NOMO-1 treated with dmso at 0.1 percent for 144 hours (cell line): ENCODE results near the gene ATP13A1.
"Not testable (repeated sequence)": the region's sequence is repeated elsewhere in the genome, so short reads cannot be mapped to it uniquely, and the experiment has no call there.

Source experiments
- DNase-seq: peaks from one replicate; lab custom pipeline; 2025; ENCODE audit not compliant: unreplicated experiment; lab: John Stamatoyannopoulos, UW

Gene ATP13A1

DNA sequence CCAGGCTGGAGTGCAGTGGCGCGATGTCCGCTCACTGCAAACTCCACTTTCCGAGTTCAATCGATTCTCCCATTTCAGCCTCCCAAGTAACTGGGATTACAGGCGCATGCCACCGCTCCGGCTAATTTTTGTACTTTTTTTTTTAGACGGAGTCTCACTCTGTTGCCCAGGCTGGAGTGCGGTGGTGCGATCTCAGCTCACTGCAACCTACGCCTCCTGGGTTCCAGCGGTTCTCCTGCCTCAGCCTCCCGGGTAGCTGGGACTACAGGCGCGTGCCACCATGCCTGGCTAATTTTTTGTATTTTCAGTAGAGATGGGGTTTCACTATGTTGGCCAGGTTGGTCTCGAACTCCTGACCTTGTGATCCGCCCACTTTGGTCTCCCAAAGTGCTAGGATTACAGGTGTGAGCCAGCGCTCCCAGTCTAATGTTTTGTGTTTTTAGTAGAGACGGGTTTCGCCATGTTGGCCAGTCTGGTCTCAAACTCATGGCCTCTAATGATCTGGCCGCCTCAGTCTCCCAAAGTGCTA, 2.0 kb upstream of the ATP13A1 start:
- not testable (repeated sequence) for DNase-seq

DNA sequence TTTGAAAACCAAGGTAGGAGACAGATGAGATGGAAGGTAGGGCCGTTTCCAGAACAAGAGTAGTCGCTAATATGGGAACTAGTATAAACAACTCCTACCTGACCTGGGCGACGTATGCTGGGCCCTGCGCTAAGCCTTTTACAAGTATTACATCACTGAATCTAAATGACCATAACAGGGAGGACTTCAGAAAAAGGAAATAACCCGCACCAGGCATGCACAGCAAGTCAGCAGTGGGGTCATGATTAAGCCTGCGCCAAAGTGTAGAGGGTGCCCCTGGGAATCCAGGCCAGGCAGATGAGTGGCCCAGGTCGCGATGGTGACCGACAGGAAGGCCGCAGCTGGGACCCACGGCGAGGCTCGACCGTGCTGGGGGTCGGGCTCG, 613 bp downstream of the ATP13A1 start:
- peak; percentile 23 for DNase-seq

DNA sequence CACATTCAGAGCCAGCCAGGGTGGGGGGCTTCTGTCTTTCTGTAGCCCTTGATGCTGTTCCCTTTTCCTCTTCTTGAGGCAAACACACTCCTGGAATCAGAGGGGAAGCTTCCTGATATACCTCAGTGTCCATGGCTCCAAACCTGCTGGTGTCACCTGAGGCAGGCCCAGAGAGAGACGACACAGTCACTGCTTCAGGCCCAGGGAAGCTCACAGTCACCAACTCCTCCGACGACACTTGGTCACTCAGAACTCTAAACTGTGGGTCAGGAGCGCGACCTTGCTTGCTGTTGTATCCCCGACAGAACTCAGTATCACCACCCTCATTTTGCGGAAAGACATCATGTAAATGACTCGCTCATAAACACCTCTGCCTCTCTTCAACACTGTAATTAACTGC, 1.1 kb downstream of the ATP13A1 start:
- no peak for DNase-seq

DNA sequence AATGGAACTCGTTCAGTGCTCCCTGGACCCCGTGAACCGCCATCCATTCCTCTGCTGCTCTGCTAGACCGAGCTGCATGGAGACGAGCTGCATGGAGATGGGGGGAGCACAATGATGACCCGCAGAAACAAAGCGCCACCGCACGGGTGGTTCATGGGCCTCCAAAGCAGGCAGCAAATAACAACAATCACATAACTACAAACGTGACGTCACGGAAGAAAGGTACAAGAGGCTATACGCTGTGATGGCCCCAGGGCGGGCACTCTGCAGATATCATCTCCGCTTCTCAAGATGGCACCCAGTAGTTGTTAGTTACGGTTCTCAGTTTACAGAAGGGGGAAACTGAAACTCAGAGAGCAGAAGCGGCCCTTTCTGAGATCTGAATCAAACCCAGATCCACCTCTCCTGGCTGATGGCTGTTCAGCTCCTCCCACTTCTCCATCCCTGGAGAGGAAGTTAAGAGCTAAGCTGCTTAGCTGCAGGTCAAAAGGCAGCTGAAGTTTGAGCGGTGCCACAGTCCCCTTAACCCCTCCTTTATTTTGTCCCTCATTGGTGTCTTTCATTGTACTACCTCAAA, 1.7 kb downstream of the ATP13A1 start:
- DNase-seq, result peak; percentile 88

DNA sequence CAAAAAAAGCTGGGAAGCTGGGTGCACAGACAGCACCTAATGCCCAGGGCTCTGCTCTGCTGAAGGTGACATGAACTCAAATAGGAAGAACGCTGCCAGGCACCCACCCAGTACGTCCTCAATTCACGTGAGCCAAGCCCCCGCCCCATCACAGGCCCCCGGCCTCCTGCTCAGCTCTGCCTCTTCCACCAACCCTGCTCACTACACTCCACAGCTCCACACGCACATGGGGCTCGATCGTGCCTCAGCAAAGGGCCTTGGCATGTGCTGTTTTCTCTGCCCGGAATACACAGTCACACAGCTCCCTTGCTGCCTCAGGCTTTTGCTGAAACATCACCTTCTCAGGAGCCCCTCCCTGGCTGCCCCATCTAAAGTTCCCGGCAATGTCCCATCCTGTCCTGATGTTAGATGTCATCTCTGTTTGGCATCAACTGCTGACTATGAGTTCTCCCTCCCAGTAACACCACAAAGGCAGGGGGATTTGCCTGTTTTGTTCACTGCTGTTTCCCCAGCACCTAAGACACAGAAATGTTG, 2.3 kb downstream of the ATP13A1 start:
- DNase-seq, result no peak

DNA sequence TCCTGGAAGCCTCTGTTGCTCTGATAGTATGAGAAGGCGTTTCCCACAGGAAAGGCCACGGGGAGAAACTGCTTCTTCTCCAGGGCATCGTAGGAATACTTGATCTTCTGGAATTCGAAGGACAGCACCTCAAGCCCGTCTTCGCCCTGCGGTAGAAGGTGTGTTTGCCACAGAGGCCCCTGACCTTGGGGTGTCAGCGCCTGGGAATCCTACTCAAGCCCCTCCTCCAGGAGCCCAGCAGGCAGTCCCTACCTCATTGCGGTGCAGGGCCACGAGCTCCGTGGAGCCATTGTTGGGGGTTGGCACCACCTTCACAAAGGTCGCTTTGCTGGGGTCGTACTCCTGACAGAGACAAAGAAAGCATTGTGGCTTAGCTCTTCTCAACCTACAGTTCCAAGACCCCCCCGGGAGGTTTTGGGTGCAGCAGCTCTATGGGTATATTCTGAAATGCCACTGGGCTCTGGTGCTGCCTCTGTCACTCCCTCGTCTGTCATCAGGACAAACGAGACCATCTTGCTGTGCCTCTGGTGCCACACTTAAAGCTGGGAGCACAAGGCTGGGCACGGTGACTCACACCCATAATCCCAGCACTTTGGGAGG, 3.7 kb downstream of the ATP13A1 start:
- DNase-seq, result no peak

DNA sequence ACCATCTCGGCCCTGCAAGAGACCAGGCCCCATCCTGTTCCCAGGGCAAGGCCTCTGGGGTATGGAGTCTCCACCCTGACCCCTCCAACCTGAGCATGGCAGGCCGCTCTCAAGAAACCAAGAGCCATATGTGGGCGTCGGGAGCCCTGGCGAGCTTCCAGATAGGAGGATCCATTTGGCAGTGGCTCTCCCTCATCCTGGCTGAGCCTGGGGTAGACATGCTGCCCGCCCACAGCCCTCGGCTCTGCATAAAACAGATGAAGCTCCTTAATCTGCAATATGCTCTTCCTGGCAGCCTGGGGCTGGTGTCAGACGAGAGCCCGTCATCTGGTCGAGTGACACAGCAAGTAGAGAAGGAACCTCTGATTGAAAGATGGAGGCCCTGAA, 6.1 kb downstream of the ATP13A1 start:
- DNase-seq, result no peak

DNA sequence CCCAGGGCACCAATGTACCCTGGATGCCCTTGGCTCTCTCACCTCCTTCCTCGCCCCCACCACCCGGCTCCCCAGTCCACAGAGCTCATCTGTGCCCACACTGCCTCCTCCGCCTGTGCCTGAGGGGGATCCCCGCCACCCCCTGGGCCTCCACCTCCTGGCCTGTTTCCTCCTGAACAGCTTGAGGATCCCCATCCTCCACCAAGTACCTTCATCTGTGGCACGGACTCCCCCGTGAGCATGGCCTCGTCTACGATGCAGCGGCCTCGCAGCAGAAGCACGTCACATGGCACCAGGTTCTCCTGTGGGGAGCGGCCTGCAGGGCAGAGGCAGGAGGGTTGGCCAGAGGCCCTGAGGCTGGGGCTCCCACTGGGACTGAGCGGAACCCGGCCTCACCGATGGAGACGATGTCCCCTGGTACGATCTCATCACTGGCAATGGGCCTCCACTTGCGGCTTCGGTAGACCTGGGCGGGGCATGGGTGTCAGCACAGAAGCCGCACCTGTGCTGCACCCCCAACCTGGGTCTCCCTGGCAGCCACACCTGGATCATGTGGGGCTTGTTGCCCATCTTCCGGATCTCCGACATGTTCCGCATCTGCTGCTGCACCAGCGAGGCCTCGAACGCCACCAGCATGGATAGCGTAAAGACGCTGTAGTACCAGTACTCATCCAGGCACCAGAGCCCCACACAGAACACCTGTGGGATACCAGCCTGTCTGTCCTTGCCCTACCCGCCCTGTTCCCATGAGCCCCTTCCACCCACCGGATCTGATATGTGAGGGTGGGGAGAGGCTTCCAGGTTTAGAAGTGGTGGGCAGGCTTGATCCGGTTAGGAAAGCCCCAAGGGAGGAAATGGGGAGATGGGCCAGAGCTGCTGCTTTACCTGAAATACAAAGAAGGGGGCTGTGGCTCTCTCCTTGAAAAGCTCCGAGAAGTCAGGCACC, 6.8 kb downstream of the ATP13A1 start:
- DNase-seq, result no peak

DNA sequence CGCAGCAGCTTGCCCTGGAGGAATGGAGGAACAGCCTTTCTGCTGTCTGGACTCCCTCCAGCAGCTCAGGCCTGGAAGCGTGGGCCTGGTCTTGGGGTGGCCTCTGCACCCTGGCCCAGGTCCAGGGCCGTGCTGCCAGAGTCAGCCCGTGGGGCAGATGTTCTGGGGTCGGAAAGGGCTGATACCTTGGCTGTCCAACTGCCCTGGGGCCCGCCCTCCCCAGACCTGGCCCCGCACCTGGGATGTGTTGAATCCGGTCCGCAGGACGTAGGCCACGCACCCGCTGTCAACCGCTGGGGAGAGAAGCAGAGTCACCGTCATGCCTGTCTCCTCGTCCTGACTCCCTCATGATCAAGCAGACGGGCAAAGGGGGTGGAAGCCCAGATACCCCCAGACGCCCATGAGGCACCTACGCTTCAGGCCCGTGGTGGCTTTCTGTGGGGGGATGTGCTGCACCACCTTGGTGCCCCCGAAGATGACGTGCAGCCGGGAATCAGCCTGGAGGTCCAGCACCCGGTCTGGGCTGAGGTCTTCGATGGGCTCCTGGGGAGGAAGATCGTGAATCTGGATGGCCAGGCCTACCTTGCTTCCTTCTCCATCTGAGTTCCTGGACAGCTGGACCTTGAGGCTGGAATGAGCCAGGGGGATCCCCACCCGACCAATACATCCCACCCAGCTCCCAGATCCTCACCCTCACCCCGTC, 7.7 kb downstream of the ATP13A1 start:
- DNase-seq, result no peak

DNA sequence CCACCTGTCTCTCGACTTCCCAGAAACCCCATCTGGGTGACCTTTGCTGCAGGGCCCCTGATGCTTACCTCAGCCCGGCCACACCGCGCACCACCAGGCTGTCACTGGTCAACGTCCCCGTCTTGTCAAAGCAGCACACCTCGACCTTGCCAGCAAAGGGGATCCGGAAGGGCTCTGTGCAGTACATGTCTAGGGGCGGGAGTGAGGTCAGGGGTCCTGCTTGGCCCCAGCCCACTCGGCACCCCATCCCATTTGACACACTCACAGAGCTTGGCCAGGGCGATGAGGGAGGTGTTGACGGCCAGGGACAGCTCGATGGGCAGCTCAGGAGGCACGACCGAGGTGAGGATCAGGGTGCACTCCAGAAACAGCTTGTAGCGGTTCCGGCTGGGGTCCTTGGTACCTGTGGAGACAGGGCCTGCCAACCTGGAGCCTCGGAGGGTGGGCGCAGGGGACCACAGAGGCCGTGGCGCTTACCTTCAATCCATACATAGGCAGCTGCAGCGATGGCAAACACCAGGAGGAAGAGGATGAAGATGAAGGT, 8.4 kb downstream of the ATP13A1 start:
- DNase-seq, result no peak

DNA sequence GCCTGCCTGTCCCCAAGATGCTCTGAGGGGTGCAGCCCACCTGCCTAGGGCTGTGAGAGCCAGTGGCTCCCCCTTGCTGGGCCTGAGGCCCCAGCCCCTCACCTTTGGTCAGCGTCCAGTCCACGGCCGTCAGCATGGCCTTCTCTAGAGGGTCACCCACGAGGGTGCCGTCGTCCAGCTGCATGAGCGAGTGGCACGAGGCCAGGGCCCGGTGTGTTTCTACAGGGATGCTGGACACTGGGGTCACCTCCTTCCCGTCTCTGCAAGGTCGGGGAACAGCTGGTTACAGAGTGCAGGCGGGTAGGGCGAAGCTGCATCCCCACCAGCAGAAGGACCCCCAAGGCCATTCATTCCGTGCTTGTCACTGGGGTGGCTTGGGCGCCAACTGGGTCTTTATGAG, 9.0 kb downstream of the ATP13A1 start:
- no peak for DNase-seq

DNA sequence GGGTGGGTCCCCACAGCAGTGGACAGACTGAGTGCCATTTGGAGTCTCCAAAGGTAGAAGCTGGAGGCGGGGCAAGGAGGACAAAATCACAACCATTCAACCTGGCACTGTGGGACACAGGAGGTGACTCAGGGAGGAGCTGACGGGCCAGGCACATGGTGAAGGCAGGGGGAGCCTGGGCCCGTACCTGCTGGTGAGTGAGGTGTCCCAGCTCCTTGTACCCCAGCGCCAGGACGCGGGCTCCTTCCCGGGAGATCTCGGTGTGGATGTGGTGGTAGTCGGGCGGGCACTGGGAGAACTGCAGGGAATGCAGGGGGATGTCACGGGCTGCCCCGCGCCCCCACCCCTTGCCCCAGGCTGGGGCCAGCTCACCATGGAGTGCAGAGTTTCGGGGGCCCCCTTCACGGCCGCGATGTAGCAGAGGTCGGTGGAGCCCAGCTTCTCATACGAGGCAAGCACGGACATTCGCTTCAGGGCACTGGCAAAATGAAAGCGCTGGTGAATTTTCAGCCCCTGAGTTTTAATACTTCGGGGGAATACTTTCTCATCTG, 9.8 kb downstream of the ATP13A1 start:
- no peak for DNase-seq

DNA sequence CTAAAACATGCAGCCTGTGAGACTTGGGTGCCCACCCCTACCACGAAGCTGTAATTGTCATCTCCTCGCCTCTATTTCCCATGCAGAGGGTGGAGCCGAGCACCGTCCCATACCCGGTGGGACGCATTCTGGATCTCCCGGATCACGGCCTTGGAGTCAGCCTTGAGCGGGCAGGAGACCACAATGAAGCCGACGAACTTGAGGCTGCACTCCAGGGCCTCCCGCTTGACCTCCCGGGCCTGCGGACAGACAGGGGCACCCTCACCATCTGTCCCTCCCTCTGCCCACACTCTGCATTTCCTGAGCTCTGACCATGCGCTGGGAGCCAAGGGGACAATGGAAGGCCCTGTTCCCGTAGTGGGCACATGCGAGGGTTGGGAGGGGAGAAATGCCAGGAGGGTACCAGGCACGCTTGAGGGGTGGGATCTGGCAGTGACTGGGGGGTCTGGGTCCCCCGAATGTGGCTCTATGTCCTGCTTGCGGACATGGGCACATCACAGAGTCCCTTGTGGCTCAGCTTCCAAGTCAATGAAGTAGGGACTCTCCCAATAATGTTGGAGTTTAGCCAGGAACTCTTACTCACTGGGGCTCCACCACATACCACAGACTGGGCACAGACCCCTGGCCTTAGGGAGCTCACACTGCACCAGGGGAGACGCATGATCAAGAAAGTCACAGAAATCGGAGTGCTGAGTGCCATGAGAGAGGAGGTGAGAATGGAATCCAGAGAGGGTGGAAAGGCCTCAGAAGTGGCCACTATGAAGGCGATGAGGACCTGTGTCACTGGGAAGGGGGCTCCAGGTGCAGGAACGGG, 10.8 kb downstream of the ATP13A1 start:
- no peak for DNase-seq

DNA sequence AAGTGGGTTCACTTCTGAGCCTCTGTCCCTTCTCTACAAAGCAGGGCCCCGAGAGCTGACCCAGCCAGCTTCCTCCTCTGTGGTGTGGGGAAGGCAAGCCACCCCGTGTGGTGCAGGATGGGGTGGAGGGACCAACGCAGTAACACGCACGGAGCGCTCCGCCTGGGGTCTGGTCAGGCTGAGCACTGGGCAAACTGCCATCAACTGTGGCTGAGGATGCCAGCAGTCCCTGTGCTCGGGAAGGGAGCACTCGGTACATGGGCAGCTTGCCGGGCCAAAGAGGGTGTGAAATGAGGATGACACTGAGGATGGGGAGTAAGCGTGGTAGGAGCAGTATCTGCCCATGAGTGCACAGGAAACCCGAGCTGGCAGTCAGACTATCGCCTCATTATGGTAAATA, 12.4 kb downstream of the ATP13A1 start:
- DNase-seq, result no peak

DNA sequence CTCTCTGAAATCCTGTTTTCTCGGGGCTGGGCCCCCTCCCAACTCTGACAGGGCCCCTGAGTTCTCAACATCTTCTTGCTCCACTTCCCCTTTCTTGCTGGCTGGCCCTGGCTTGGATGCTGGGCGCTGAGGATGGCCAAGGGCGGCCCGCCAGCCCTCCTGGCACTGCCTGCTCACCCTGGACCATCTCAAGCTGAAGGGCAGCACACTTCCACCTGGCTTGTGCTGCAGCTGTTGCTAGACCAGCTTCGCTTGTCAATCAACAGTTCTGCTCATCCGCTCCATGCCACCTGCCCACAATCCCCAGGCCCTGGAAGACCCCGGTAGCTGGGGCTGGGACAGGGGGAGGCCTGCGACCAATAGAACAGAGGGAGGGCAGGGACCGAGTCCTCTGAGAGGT, 13.1 kb downstream of the ATP13A1 start:
- no peak for DNase-seq

DNA sequence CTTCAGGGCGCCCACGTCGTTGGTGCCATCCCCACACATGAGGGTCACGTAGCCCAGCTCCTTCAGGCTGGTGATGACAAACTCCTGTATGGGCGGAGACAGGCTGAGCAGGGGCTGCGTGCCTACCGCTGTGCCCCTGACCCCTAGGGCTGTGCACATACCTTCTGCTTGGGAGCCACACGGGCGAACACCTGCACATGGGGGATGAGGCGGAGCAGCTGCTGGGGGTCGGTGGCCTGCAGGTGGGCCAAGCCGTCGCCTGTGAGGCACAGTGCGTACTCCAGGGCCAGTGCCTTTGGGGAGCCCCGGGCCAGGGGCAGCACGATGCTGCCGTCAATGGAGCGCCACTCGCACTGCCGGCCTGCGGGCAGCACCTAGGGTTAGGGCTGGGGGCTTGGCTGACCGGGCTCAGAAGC, 13.9 kb downstream of the ATP13A1 start:
- DNase-seq, result no peak

DNA sequence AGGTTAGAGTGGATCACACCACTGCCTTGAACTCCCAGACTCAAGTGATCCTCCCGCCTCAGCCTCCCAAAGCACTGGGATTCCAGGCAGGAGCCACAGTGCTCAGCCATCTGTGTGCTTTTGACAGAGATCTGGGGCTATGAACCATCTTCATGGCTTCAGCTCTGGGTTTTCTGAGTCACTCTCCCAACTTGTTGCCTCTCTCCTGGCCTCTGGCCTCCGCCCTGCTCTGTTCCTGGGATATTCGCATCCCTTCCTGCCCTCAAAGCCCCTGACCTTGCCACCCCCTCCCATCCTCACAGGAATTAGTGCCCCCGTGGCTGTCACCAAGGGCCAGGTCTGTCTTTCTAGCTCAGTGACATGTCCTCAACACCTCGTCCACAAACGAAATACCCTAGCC, 14.3 kb downstream of the ATP13A1 start:
- no peak for DNase-seq

DNA sequence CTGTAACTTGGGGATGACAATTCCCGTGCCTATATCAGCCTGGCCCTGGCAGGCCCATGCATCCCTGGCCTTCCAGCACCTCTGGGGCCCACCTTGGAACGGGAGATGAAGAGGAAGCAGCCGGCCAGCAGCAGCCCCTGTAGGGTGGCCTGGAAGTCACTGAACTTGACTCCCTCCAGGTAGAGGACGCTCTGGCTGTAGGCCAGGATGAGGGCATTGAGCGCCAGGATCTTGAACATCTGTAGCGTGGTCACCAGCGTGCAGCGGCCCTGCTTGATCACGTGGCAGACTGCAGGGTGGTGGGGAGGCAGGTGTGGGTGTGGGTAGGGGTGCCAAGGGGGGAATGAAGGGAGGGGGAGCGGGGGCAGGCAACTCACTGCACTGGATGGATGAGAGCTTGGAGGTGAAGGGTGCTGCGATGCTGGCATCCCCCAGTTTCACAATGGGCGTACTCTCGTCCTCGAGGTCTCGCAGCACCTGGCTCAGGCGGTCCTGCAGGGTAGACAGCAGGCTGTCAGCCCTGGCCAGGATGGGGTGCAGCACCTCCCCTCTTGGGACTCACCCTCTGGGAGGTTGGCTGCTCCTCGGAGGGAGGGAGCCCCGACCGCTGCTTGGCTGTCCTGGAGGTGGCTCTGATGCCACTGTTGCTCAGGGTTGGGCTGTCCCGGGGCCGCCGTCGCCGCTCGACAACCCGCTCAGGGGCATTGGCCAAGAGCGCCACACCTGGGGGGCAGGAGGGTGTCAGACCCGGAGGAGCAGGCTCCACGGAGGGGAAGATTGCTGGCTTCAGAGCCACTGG, 16.2 kb downstream of the ATP13A1 start:
- DNase-seq, result no peak
